GM12801 (cell line): ENCODE data around the gene HLA-DPA1.

ENCODE experiments used
- TF ChIP-seq, protein P1 (sequence below): IDR thresholded peaks from one replicate; pipeline ENCODE4 v1.5.1; 2011; ENCODE audit warnings: control low read depth; ENCODE audit not compliant: insufficient read length; ENCODE audit errors: extremely low read depth

HLA-DPA1 gene

DNA sequence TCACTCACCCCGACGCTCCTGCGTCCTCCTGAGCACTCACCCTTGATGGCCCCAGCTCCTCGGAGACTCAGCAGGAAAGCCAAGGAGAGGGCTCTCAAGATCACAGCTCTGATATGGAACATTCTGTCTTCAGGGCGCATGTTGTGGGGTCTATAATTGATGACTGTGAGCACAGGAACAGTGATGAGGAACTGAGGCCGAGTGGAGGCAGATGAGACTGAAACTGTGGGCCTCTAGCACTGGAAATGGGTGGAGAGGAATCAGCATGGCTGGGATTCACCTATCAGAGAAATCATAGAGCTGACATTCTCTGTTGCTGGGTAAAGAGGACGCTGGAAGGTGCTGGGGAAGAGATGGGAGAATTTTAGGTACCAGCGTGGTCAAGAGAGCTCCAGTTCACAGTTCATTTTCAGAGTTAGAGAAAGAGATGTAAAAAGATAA lies at the start of gene HLA-DPA1:
Gene HLA-DPA1, minus strand, starts transcription at position 219 of the 441 bp plus-strand sequence.
- TF ChIP-seq, protein P1, sequence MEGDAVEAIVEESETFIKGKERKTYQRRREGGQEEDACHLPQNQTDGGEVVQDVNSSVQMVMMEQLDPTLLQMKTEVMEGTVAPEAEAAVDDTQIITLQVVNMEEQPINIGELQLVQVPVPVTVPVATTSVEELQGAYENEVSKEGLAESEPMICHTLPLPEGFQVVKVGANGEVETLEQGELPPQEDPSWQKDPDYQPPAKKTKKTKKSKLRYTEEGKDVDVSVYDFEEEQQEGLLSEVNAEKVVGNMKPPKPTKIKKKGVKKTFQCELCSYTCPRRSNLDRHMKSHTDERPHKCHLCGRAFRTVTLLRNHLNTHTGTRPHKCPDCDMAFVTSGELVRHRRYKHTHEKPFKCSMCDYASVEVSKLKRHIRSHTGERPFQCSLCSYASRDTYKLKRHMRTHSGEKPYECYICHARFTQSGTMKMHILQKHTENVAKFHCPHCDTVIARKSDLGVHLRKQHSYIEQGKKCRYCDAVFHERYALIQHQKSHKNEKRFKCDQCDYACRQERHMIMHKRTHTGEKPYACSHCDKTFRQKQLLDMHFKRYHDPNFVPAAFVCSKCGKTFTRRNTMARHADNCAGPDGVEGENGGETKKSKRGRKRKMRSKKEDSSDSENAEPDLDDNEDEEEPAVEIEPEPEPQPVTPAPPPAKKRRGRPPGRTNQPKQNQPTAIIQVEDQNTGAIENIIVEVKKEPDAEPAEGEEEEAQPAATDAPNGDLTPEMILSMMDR: no peak

GRCh38 chr6:33123181-33123580 lies 49.7 kb upstream of the HLA-DPA1 start:
- TF ChIP-seq, protein P1: no peak

- TF ChIP-seq, protein P1: no peak
These were observed 46.6 kb upstream of the HLA-DPA1 start for GRCh38 chr6:33120001-33120400.

- TF ChIP-seq, protein P1: no peak
These were observed 45.2 kb upstream of the HLA-DPA1 start for GRCh38 chr6:33118525-33119123.

GRCh38 chr6:33117811-33118277 lies 44.4 kb upstream of the HLA-DPA1 start:
- TF ChIP-seq, protein P1: no peak

DNA sequence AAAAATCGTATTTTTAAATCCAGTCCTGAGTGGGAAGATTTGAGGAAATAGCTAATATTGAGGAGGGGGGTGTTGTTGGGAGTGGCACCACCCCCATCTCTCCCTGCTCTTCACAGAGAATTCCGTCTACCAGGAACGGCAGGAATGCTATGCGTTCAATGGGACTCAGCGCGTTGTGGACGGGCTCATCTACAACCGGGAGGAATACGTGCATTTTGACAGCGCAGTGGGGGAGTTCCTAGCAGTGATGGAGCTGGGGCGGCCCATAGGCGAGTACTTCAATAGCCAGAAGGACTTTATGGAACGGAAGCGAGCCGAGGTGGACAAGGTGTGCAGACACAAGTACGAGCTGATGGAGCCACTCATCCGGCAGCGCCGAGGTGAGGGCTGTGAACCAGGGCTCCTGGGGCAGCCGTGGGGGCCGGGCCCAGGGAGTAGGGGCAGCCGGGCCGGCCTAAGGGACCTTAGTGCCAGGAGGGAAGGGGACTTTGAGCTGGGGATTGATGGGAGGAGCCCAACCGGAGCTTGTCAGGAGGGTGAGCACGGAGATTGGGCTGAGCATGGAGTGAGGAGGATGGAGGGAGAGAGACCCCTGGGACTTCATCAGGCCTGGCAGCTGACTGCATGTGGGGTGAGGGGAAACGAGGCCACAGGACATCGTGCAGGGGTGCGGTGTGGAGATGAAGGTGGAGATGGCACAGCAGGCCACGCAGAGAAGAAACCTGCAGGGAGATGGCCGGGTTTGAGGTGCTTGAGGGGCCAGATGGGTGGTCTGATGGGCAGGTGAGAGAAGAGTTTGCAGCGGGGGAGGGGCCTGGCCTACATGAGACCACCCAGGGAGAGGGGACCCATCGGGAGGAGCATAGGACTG lies 43.6 kb upstream of the HLA-DPA1 start:
- TF ChIP-seq, protein P1: no peak

DNA sequence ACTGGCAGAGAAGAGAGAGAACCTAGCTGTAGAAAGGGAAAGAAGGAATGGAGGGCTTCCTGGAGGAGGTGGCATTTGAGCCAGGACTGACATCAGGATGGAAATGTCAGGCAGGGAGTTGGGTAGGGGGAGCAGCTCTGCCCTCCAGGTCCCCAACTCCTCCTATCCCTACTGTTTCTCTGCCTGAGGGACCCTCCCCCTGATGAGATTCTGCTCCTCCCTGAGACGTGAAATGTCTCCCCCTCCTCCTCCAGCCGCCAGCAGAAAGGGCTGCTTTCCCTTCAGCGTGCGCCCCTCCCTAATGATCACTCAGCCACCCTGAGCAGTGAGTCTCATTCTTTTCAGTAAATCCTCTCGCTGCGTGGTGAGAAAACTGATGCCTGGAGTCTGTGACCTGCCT lies 43.0 kb upstream of the HLA-DPA1 start:
- TF ChIP-seq, protein P1: no peak
